HepG2 (cell line): ENCODE measurements around the gene MFGE8. TPM values are rescaled to one million over a fixed set of nuclear protein-coding genes. Genes with fewer than 3 reads are reported as not detected.

ENCODE experiments used
- FOXC1 ChIP-seq: sonication (generic); formaldehyde crosslinking; IDR thresholded peaks from 2 replicates; pipeline ENCODE4 v1.8.0; 2022; ENCODE audit warnings: mild to moderate bottlenecking, missing genetic modification reagents, borderline replicate concordance
- KDM5B ChIP-seq: sonication (generic); formaldehyde crosslinking; IDR thresholded peaks from 2 replicates; pipeline ENCODE4 v1.4.0; 2020; ENCODE audit warnings: missing genetic modification reagents, mild to moderate bottlenecking, borderline replicate concordance
- MTF2 ChIP-seq: sonication (generic); formaldehyde crosslinking; IDR thresholded peaks from 2 replicates; pipeline ENCODE4 v1.5.0; 2020; ENCODE audit warnings: missing genetic modification reagents, borderline replicate concordance
- ZEB1 ChIP-seq: IDR thresholded peaks from 2 replicates; pipeline ENCODE4 v1.6.1; 2012; ENCODE audit warnings: mild to moderate bottlenecking, low read depth, inconsistent platforms; ENCODE audit not compliant: insufficient replicate concordance
- polyA plus RNA-seq, 8 experiments: library from polyadenylated mRNA; depleted of rRNA in 3 of 8; stranded (reverse) in 7 of 8; unstranded in 1 of 8; fragments of >200 nt; fragmentation: Illumina TruSeq in 4 of 8; extraction: Trizol in 4 of 8; gene quantifications; 2 replicates each; pipeline versions ENCODE4 v1.2.1 to v1.2.3, GENCODE V29; 2011 to 2016; ENCODE audit warnings: low read depth in 4 of 8, missing spikeins in 1 of 8, mixed read lengths in 1 of 8; ENCODE audit not compliant: insufficient read depth in 1 of 8
- total RNA-seq, 5 experiments: library from RNA; depleted of rRNA; stranded (reverse); fragments of >200 nt; fragmentation: Illumina TruSeq; extraction: Trizol; gene quantifications; 2 replicates each; pipeline ENCODE4 v1.2.3, GENCODE V29; 2016; ENCODE audit warnings: low read depth in 1 of 5
- TF ChIP-seq, protein P1 (sequence below): IDR thresholded peaks from 2 replicates; pipeline ENCODE4 v1.4.0; 2020; ENCODE audit warnings: mild to moderate bottlenecking, missing genetic modification reagents
- TF ChIP-seq, protein P2 (sequence below): sonication (generic); formaldehyde crosslinking; IDR thresholded peaks from 2 replicates; pipeline ENCODE4 v1.4.0; 2020; ENCODE audit warnings: mild to moderate bottlenecking, missing genetic modification reagents
- TF ChIP-seq, protein P3 (sequence below): sonication (generic); formaldehyde crosslinking; IDR thresholded peaks from 2 replicates; pipeline ENCODE4 v1.4.0; 2020; ENCODE audit warnings: mild to moderate bottlenecking, missing genetic modification reagents
- TF ChIP-seq, protein P4 (sequence below): sonication (generic); formaldehyde crosslinking; IDR thresholded peaks from 2 replicates; pipeline ENCODE4 v1.5.0; 2020; ENCODE audit warnings: mild to moderate bottlenecking, missing genetic modification reagents

The MFGE8 gene
- total and polyA plus RNA-seq, 2 of the 13 experiments (the other 11 are each of a cell fraction or from before 2014, with no cell fraction given) = 3.4 to 22.1 TPM

DNA sequence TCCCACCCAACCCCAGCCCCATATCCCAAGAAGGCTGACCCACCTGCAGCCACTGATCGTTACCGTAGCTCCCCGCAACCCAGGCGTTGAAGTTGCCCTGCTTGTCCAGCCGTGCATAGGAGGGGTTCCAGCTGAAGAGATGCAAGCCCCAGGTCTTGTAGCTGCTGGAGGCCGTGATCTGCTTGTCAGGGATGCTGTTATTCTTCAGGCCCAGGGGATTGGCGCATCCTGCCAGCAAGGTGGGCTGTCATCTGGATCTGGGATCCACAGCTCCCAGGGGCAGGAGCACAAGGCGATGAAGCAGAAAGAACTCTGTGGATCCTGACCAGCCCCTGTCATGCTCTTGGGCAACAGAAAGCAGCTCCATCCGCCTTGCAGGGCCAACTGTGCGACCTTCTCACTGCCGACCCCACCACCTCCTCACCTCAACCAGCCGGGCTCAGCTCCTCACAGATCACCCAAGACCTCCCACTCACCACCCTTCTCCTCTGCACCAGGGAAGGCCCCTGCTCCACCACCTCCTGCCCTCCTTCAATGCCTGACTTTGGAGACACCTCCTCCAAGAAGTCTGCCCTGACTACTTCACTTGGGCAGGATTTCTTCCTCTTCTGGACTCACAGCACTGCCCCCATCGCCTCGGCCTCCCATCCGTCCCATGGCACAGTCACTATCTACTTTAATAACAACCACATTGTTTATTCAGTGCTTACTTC lies 11.5 kb downstream of the MFGE8 start (continued):
- TF ChIP-seq, protein P1, sequence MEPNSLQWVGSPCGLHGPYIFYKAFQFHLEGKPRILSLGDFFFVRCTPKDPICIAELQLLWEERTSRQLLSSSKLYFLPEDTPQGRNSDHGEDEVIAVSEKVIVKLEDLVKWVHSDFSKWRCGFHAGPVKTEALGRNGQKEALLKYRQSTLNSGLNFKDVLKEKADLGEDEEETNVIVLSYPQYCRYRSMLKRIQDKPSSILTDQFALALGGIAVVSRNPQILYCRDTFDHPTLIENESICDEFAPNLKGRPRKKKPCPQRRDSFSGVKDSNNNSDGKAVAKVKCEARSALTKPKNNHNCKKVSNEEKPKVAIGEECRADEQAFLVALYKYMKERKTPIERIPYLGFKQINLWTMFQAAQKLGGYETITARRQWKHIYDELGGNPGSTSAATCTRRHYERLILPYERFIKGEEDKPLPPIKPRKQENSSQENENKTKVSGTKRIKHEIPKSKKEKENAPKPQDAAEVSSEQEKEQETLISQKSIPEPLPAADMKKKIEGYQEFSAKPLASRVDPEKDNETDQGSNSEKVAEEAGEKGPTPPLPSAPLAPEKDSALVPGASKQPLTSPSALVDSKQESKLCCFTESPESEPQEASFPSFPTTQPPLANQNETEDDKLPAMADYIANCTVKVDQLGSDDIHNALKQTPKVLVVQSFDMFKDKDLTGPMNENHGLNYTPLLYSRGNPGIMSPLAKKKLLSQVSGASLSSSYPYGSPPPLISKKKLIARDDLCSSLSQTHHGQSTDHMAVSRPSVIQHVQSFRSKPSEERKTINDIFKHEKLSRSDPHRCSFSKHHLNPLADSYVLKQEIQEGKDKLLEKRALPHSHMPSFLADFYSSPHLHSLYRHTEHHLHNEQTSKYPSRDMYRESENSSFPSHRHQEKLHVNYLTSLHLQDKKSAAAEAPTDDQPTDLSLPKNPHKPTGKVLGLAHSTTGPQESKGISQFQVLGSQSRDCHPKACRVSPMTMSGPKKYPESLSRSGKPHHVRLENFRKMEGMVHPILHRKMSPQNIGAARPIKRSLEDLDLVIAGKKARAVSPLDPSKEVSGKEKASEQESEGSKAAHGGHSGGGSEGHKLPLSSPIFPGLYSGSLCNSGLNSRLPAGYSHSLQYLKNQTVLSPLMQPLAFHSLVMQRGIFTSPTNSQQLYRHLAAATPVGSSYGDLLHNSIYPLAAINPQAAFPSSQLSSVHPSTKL (CRISPR knock-in tag) = no peak
- TF ChIP-seq MTF2 (no peak), FOXC1 (CRISPR knock-in tag) (no peak), KDM5B (no peak), ZEB1 (no peak)
- TF ChIP-seq, protein P2, sequence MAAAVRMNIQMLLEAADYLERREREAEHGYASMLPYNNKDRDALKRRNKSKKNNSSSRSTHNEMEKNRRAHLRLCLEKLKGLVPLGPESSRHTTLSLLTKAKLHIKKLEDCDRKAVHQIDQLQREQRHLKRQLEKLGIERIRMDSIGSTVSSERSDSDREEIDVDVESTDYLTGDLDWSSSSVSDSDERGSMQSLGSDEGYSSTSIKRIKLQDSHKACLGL = no peak
- TF ChIP-seq, protein P3, sequence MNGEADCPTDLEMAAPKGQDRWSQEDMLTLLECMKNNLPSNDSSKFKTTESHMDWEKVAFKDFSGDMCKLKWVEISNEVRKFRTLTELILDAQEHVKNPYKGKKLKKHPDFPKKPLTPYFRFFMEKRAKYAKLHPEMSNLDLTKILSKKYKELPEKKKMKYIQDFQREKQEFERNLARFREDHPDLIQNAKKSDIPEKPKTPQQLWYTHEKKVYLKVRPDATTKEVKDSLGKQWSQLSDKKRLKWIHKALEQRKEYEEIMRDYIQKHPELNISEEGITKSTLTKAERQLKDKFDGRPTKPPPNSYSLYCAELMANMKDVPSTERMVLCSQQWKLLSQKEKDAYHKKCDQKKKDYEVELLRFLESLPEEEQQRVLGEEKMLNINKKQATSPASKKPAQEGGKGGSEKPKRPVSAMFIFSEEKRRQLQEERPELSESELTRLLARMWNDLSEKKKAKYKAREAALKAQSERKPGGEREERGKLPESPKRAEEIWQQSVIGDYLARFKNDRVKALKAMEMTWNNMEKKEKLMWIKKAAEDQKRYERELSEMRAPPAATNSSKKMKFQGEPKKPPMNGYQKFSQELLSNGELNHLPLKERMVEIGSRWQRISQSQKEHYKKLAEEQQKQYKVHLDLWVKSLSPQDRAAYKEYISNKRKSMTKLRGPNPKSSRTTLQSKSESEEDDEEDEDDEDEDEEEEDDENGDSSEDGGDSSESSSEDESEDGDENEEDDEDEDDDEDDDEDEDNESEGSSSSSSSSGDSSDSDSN (CRISPR knock-in tag) = no peak
- TF ChIP-seq, protein P4, sequence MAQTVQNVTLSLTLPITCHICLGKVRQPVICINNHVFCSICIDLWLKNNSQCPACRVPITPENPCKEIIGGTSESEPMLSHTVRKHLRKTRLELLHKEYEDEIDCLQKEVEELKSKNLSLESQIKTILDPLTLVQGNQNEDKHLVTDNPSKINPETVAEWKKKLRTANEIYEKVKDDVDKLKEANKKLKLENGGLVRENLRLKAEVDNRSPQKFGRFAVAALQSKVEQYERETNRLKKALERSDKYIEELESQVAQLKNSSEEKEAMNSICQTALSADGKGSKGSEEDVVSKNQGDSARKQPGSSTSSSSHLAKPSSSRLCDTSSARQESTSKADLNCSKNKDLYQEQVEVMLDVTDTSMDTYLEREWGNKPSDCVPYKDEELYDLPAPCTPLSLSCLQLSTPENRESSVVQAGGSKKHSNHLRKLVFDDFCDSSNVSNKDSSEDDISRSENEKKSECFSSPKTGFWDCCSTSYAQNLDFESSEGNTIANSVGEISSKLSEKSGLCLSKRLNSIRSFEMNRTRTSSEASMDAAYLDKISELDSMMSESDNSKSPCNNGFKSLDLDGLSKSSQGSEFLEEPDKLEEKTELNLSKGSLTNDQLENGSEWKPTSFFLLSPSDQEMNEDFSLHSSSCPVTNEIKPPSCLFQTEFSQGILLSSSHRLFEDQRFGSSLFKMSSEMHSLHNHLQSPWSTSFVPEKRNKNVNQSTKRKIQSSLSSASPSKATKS (CRISPR knock-in tag) = no peak
